C4-2B (cell line): ENCODE data around the gene SLC12A4.

ENCODE experiments used
- H3K27ac ChIP-seq: fragments of 450-650 bp; 2 replicates; pipeline ENCODE4 v1.5.1; 2017
- CTCF ChIP-seq: fragments of 450-650 bp; conservative IDR thresholded peaks from 2 replicates; pipeline ENCODE4 v1.5.1; 2017; ENCODE audit warnings: mild to moderate bottlenecking
- ZFX ChIP-seq: fragments of 450-650 bp; IDR thresholded peaks from 2 replicates; pipeline ENCODE4 v1.6.1; 2017

The SLC12A4 gene

GRCh38 chr16:67986949-67987348 is 18.5 kb upstream of the SLC12A4 start:
- H3K27ac ChIP-seq = no peak overlapping the region
- TF ChIP-seq ZFX (no peak), CTCF (no peak)

GRCh38 chr16:67982011-67982696 is 13.7 kb upstream of the SLC12A4 start:
- no peak overlapping the region for H3K27ac ChIP-seq
- TF ChIP-seq ZFX = no peak
- TF ChIP-seq CTCF = no peak

- TF ChIP-seq CTCF (no peak; the same call in 1 of the 2 replicates), ZFX (no peak)
- H3K27ac ChIP-seq = no peak within 1 kb of the TSS
Observed at GRCh38 chr16:67979955-67980678, 11.7 kb upstream of the SLC12A4 start, which contains the start of gene DPEP3. TSS of gene DPEP3 (minus strand) at chr16:67980499. CDS start at chr16:67980380, 119 bp downstream.

- no peak overlapping the region for H3K27ac ChIP-seq
- TF ChIP-seq ZFX (no peak), CTCF (no peak)
Observed at GRCh38 chr16:67977469-67978227, 9.2 kb upstream of the SLC12A4 start.

- TF ChIP-seq CTCF (no peak), ZFX (no peak)
- no peak overlapping the region for H3K27ac ChIP-seq
Observed at GRCh38 chr16:67977005-67977404, 8.6 kb upstream of the SLC12A4 start.

- H3K27ac ChIP-seq = no peak overlapping the region
- TF ChIP-seq CTCF (no peak), ZFX (no peak)
Observed at GRCh38 chr16:67976205-67976604, 7.8 kb upstream of the SLC12A4 start.
